Measurements from ENCODE around the gene GUK1. TPM values are rescaled to one million over a fixed set of nuclear protein-coding genes. Genes with fewer than 3 reads are reported as not detected.
A peak's percentile ranks its signal among the peaks of the same experiment; 100 is the strongest.

The GUK1 gene, protein sequence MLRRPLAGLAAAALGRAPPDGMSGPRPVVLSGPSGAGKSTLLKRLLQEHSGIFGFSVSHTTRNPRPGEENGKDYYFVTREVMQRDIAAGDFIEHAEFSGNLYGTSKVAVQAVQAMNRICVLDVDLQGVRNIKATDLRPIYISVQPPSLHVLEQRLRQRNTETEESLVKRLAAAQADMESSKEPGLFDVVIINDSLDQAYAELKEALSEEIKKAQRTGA
- 100 to 1,000 TPM; 215 to 313 (median 247) TPM for total RNA-seq (2021; fragmentation: NEBNext Ultra II Directional; extraction: Animal tissue kit (Norgen Biotek cat#: 25700))
- long read RNA-seq, transcript GUK1-201 (9 exons, 1,084 nt) = minor isoform, 58 of 678 reads
- long read RNA-seq, transcript GUK1-202 (7 exons, 940 nt) = minor isoform, 21 of 678 reads
- long read RNA-seq, transcript GUK1-210 (8 exons, 990 nt) = major isoform, 415 of 678 reads
- long read RNA-seq, transcript GUK1-208 (7 exons, 842 nt) = minor isoform, 66 of 678 reads
- long read RNA-seq, partial matches to known transcripts = 24 of 678 reads
- long read RNA-seq, other reads (novel, unspliced or antisense) = 75 of 678 reads

DNA sequence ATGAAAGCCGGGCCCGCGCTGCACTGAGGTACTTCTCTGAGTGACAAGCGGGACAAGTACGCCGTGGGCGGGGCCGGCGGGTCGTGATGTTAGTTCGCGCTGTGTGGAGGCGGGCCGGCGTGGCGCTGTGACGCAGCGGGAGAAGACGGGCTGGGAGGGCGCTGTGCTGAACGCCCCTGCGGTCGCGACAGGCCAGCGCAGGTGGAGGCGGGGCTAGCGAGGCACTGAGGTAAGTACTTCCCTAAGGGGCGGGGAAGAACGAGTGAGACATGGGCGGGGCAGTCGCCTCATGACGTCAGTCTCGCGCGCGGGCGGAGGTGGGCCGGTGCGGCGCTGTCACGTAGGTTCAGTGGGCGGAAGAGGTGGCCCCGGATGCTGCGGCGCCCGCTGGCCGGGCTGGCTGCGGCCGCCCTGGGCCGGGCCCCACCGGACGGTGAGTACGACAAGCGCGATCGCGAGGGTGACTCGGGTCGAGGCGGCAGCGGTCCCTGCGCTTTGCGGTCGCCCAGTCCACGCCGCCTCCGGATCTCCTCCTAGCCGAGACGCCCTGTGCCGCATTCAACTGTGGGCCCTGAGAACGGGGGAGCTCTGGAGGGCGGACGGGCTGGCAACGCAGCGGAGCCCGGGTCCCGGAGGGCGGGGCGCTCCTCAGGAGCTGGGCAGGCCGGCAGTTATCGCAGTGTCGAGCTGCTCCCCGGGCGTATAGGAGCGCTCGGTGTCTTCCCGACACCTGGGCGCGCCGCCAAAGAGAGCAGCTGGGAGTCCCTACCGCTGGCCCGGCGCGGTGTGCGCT is at the start of gene GUK1:
TSS of gene GUK1 (plus strand) at position 349 of the 793 bp plus-strand sequence. CDS start at position 373, 24 bp downstream.
- DNase-seq = peak; percentile 100
- H3K27me3 Mint-ChIP-seq (ENCODE audit: insufficient read depth) = peaks cover 9% of the 10 kb centered on the region
- TF ChIP-seq, protein P1, sequence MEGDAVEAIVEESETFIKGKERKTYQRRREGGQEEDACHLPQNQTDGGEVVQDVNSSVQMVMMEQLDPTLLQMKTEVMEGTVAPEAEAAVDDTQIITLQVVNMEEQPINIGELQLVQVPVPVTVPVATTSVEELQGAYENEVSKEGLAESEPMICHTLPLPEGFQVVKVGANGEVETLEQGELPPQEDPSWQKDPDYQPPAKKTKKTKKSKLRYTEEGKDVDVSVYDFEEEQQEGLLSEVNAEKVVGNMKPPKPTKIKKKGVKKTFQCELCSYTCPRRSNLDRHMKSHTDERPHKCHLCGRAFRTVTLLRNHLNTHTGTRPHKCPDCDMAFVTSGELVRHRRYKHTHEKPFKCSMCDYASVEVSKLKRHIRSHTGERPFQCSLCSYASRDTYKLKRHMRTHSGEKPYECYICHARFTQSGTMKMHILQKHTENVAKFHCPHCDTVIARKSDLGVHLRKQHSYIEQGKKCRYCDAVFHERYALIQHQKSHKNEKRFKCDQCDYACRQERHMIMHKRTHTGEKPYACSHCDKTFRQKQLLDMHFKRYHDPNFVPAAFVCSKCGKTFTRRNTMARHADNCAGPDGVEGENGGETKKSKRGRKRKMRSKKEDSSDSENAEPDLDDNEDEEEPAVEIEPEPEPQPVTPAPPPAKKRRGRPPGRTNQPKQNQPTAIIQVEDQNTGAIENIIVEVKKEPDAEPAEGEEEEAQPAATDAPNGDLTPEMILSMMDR (IDR thresholded peaks at IDR 0.05) = peak; percentile 72
- H3K27ac Mint-ChIP-seq = peak within 1 kb of the TSS; percentile 98
- H3K4me1 Mint-ChIP-seq (ENCODE audit: low read depth) = peaks cover 15% of the 10 kb centered on the region
- no peaks in the 10 kb centered on the region for H3K9me3 Mint-ChIP-seq
- peaks cover 5% of the 10 kb centered on the region; the same call in 1 of the 2 replicates for H3K36me3 Mint-ChIP-seq (ENCODE audit: low read depth)
- peak within 1 kb of the TSS; percentile 99 for H3K4me3 Mint-ChIP-seq

DNA sequence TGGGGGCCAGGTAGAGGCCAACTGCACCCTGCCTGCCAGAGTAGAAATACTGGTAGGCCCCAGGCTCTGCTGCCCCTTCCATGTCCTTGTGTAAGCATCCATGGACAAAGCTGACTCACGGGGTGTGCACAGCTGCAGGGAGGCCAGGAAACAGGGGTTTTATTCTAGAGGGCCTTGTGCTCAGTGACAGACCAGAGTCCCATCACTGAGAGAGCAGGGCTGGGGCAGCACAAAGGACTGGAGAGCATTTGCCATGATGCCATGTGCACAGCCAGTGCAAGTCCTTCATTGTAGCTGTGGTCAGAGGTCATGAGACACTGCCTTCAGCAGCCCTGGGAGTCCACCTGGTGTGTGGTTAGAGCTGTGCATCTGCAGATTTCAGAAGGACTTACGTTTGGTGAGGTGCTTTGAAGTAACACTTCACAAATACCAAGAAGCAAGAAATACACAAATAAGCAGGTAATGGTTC is 49.4 kb upstream of the GUK1 start:
- H3K9me3 Mint-ChIP-seq = peaks cover 17% of the 10 kb centered on the region
- TF ChIP-seq, protein P1 (IDR thresholded peaks at IDR 0.05) = no peak
- peaks cover 4% of the 10 kb centered on the region for H3K27me3 Mint-ChIP-seq (ENCODE audit: insufficient read depth)
- peaks cover 86% of the 10 kb centered on the region for H3K4me1 Mint-ChIP-seq (ENCODE audit: low read depth)
- peaks cover 56% of the 10 kb centered on the region for H3K36me3 Mint-ChIP-seq (ENCODE audit: low read depth)
- H3K27ac Mint-ChIP-seq = peak overlapping the region; percentile 95
- DNase-seq = no peak
- H3K4me3 Mint-ChIP-seq = peak overlapping the region; percentile 67

DNA sequence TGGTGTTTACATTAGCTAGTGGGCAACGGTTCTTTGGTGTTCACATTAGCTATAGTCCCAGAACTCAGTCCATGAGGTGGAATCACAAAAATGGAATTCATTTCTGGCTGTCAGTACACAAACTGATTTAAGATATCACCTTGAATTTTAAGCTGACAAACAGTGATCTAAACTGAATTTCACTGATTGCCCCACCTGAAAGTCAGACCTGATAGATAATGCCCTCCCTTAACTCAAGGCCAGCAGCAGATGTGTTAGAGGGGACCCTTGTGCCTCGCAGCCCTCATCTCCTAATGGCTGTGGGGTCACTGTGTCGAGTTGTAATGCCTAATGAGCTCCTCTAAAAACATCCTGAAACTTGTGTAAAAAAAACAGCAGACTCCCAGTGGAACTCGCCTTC is 49.0 kb upstream of the GUK1 start:
- Mint-ChIP-seq H3K9me3 (peaks cover 18% of the 10 kb centered on the region), H3K27ac (peak overlapping the region; percentile 67), H3K4me1 (ENCODE audit: low read depth) (peaks cover 86% of the 10 kb centered on the region), H3K27me3 (ENCODE audit: insufficient read depth) (peaks cover 4% of the 10 kb centered on the region), H3K36me3 (ENCODE audit: low read depth) (peaks cover 60% of the 10 kb centered on the region), H3K4me3 (peak overlapping the region; percentile 20; the same call in 1 of the 2 replicates)
- TF ChIP-seq, protein P1 (IDR thresholded peaks at IDR 0.05) = no peak
- no peak for DNase-seq

DNA sequence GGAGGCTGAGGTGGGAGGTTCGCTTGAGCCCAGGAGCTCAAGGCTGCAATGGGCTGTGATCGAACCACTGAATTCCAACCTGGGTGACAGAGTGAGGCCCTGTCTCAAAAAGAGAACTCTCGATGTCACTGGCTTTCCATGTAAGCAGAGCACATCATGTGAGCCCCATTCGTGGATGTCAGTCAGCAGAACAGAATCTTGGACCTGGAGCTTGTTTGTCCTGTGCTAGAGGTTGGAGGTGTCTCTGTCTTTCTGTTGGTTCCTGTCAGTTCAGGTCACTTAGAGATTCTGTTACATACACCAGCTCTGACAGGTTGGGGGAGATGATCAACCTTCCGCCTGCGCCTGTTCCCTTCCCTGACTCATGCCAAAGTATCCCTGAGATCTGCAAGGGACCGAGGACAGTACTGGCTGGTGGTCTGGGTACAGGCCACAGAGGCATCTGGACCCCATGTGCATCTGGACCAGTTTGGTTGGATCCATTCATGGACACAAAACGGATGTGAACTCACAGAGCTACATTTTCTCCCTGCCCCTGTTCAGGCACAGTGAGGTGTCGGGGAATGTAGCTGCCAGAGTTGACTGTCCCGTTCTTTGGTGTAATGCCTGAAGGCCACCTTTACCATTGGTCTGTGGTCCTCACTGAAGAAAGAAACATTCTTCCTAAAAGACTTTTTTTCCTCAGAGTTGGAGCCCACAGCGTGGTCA is 47.6 kb upstream of the GUK1 start:
- H3K36me3 Mint-ChIP-seq (ENCODE audit: low read depth) = peaks cover 62% of the 10 kb centered on the region
- H3K4me1 Mint-ChIP-seq (ENCODE audit: low read depth) = peaks cover 72% of the 10 kb centered on the region
- no peak for DNase-seq
- H3K4me3 Mint-ChIP-seq = no peak overlapping the region
- peaks cover 18% of the 10 kb centered on the region for H3K9me3 Mint-ChIP-seq
- peaks cover 4% of the 10 kb centered on the region for H3K27me3 Mint-ChIP-seq (ENCODE audit: insufficient read depth)
- no peak overlapping the region; the same call in 1 of the 2 replicates for H3K27ac Mint-ChIP-seq
- TF ChIP-seq, protein P1 (IDR thresholded peaks at IDR 0.05) = no peak

Measured in HFFc6 (cell line).